Measurements from ENCODE around the gene TNP1. TPM values are rescaled to one million over a fixed set of nuclear protein-coding genes. Genes with fewer than 3 reads are reported as not detected.

TNP1 gene
- total and polyA plus RNA-seq, 4 experiments from 2014 or later, result not detected

- Mint-ChIP-seq H3K9me3 (peaks cover 0 to 1% (median 0%) of the 10 kb centered on the region in 8 donors), H3K27me3 (peaks cover 0 to 4% of the 10 kb centered on the region in 2 donors), H3K36me3 (no peaks in the 10 kb centered on the region), H3K27ac (no peak overlapping the region), H3K4me1 (peaks cover 0 to 3% (median 0%) of the 10 kb centered on the region in 4 donors), H3K4me3 (no peak overlapping the region)
- Histone ChIP-seq H3K27me3 (ENCODE audit: insufficient read depth, low read length) (no peaks in the 10 kb centered on the region), H3K36me3 (ENCODE audit: insufficient read depth, low read length) (no peaks in the 10 kb centered on the region), H3K4me1 (ENCODE audit: insufficient read depth, low read length) (no peaks in the 10 kb centered on the region), H3K27ac (ENCODE audit: low read depth, low read length) (no peak overlapping the region), H3K4me3 (ENCODE audit: low read length in 2 of 2) (no peak overlapping the region), H3K9me3 (ENCODE audit: control insufficient read depth in 1 of 2, low read length in 2 of 2) (no peaks in the 10 kb centered on the region)
- ChIA-PET CTCF (ENCODE audit: partially characterized antibody) (no interaction called here), POLR2A (ENCODE audit: partially characterized antibody) (no interaction called here)
- intact Hi-C loops (cut with micrococcal nuclease), result no loop called here
- no peak for DNase-seq
Measured at GRCh38 chr2:216865658-216866057, 5.8 kb upstream of the TNP1 start.

- Histone ChIP-seq H3K27ac (ENCODE audit: low read depth, low read length) (no peak overlapping the region), H3K36me3 (ENCODE audit: insufficient read depth, low read length) (no peaks in the 10 kb centered on the region), H3K4me1 (ENCODE audit: insufficient read depth, low read length) (no peaks in the 10 kb centered on the region), H3K27me3 (ENCODE audit: insufficient read depth, low read length) (no peaks in the 10 kb centered on the region), H3K9me3 (ENCODE audit: control insufficient read depth in 1 of 2, low read length in 2 of 2) (no peaks in the 10 kb centered on the region), H3K4me3 (ENCODE audit: low read length in 2 of 2) (no peak overlapping the region)
- peaks cover 0 to 1% (median 0%) of the 10 kb centered on the region in 8 donors for H3K9me3 Mint-ChIP-seq
- CTCF ChIA-PET (ENCODE audit: partially characterized antibody), result no interaction called here
- intact Hi-C loops (cut with micrococcal nuclease), result no loop called here
- H3K4me3 Mint-ChIP-seq, result no peak overlapping the region
- no peak overlapping the region for H3K27ac Mint-ChIP-seq
- peaks cover 0 to 4% of the 10 kb centered on the region in 2 donors for H3K27me3 Mint-ChIP-seq
- no peaks in the 10 kb centered on the region for H3K36me3 Mint-ChIP-seq
- POLR2A ChIA-PET (ENCODE audit: partially characterized antibody), result no interaction called here
- no peak for DNase-seq
- H3K4me1 Mint-ChIP-seq, result peaks cover 0 to 3% (median 0%) of the 10 kb centered on the region in 4 donors
Measured at GRCh38 chr2:216863946-216864345, 4.1 kb upstream of the TNP1 start.

- no peak overlapping the region for H3K4me3 ChIP-seq (ENCODE audit: low read length in 2 of 2)
- no peak overlapping the region for H3K4me3 Mint-ChIP-seq
- POLR2A ChIA-PET (ENCODE audit: partially characterized antibody), result no interaction called here
- H3K9me3 Mint-ChIP-seq, result peaks cover 0 to 1% (median 0%) of the 10 kb centered on the region in 8 donors
- H3K27me3 Mint-ChIP-seq, result peaks cover 0 to 4% of the 10 kb centered on the region in 2 donors
- H3K9me3 ChIP-seq (ENCODE audit: control insufficient read depth in 1 of 2, low read length in 2 of 2), result no peaks in the 10 kb centered on the region
- no peak overlapping the region for H3K27ac Mint-ChIP-seq
- H3K27me3 ChIP-seq (ENCODE audit: insufficient read depth, low read length), result no peaks in the 10 kb centered on the region
- no peaks in the 10 kb centered on the region for H3K4me1 ChIP-seq (ENCODE audit: insufficient read depth, low read length)
- DNase-seq, result no peak
- no peak overlapping the region for H3K27ac ChIP-seq (ENCODE audit: low read depth, low read length)
- CTCF ChIA-PET (ENCODE audit: partially characterized antibody), result no interaction called here
- H3K4me1 Mint-ChIP-seq, result peaks cover 0 to 3% (median 0%) of the 10 kb centered on the region in 4 donors
- no peaks in the 10 kb centered on the region for H3K36me3 Mint-ChIP-seq
- no peaks in the 10 kb centered on the region for H3K36me3 ChIP-seq (ENCODE audit: insufficient read depth, low read length)
- intact Hi-C loops (cut with micrococcal nuclease), result no loop called here
Measured at GRCh38 chr2:216862628-216863398, 2.9 kb upstream of the TNP1 start.

- intact Hi-C loops (cut with micrococcal nuclease), result no loop called here
- Mint-ChIP-seq H3K27ac (no peak overlapping the region), H3K4me1 (no peaks in the 10 kb centered on the region), H3K9me3 (peaks cover 0 to 1% (median 0%) of the 10 kb centered on the region in 8 donors), H3K36me3 (no peaks in the 10 kb centered on the region), H3K27me3 (peaks cover 2 to 3% of the 10 kb centered on the region in 2 donors), H3K4me3 (no peak overlapping the region)
- ChIA-PET POLR2A (ENCODE audit: partially characterized antibody) (no interaction called here), CTCF (ENCODE audit: partially characterized antibody) (no interaction called here)
- no peaks in the 10 kb centered on the region for H3K9me3 ChIP-seq (ENCODE audit: control insufficient read depth in 1 of 2, low read length in 2 of 2)
- no peak overlapping the region for H3K4me3 ChIP-seq (ENCODE audit: low read length in 2 of 2)
- no peaks in the 10 kb centered on the region for H3K27me3 ChIP-seq (ENCODE audit: insufficient read depth, low read length)
- H3K4me1 ChIP-seq (ENCODE audit: insufficient read depth, low read length), result no peaks in the 10 kb centered on the region
- DNase-seq, result no peak
- no peak overlapping the region for H3K27ac ChIP-seq (ENCODE audit: low read depth, low read length)
- H3K36me3 ChIP-seq (ENCODE audit: insufficient read depth, low read length), result no peaks in the 10 kb centered on the region
Measured at GRCh38 chr2:216860426-216861137, 718 bp upstream of the TNP1 start.

GRCh38 chr2:216858312-216858711 lies 1.6 kb downstream of the TNP1 start:
- Histone ChIP-seq H3K36me3 (ENCODE audit: insufficient read depth, low read length) (no peaks in the 10 kb centered on the region), H3K27me3 (ENCODE audit: insufficient read depth, low read length) (no peaks in the 10 kb centered on the region), H3K4me3 (ENCODE audit: low read length in 2 of 2) (no peak overlapping the region), H3K27ac (ENCODE audit: low read depth, low read length) (no peak overlapping the region), H3K4me1 (ENCODE audit: insufficient read depth, low read length) (no peaks in the 10 kb centered on the region), H3K9me3 (ENCODE audit: control insufficient read depth in 1 of 2, low read length in 2 of 2) (no peaks in the 10 kb centered on the region)
- CTCF ChIA-PET (ENCODE audit: partially characterized antibody), result interaction anchor here (0.8 kb wide), 1 partner anchor 14 kb away, joined by 3 read pairs; no protein-coding TSS in a partner anchor
- H3K27ac Mint-ChIP-seq, result no peak overlapping the region
- H3K36me3 Mint-ChIP-seq, result no peaks in the 10 kb centered on the region
- no peaks in the 10 kb centered on the region for H3K4me1 Mint-ChIP-seq
- H3K9me3 Mint-ChIP-seq, result peaks cover 0 to 1% (median 0%) of the 10 kb centered on the region in 8 donors
- H3K4me3 Mint-ChIP-seq, result no peak overlapping the region
- peaks cover 3 to 6% of the 10 kb centered on the region in 2 donors for H3K27me3 Mint-ChIP-seq
- DNase-seq, result no peak
- POLR2A ChIA-PET (ENCODE audit: partially characterized antibody), result no interaction called here
- intact Hi-C loops (cut with micrococcal nuclease), result no loop called here

GRCh38 chr2:216857131-216857550 lies 2.7 kb downstream of the TNP1 start:
- H3K4me3 Mint-ChIP-seq, result no peak overlapping the region
- peaks cover 0 to 2% (median 0%) of the 10 kb centered on the region in 8 donors for H3K9me3 Mint-ChIP-seq
- DNase-seq, result no peak
- no peaks in the 10 kb centered on the region for H3K27me3 ChIP-seq (ENCODE audit: insufficient read depth, low read length)
- H3K36me3 Mint-ChIP-seq, result no peaks in the 10 kb centered on the region
- peaks cover 3 to 6% of the 10 kb centered on the region in 2 donors for H3K27me3 Mint-ChIP-seq
- no peak overlapping the region for H3K27ac Mint-ChIP-seq
- H3K4me1 ChIP-seq (ENCODE audit: insufficient read depth, low read length), result no peaks in the 10 kb centered on the region
- ChIA-PET CTCF (ENCODE audit: partially characterized antibody) (no interaction called here), POLR2A (ENCODE audit: partially characterized antibody) (no interaction called here)
- H3K36me3 ChIP-seq (ENCODE audit: insufficient read depth, low read length), result no peaks in the 10 kb centered on the region
- no peak overlapping the region for H3K27ac ChIP-seq (ENCODE audit: low read depth, low read length)
- no peak overlapping the region for H3K4me3 ChIP-seq (ENCODE audit: low read length in 2 of 2)
- intact Hi-C loops (cut with micrococcal nuclease), result no loop called here
- H3K4me1 Mint-ChIP-seq, result no peaks in the 10 kb centered on the region
- no peaks in the 10 kb centered on the region for H3K9me3 ChIP-seq (ENCODE audit: control insufficient read depth in 1 of 2, low read length in 2 of 2)

- ChIA-PET CTCF (ENCODE audit: partially characterized antibody) (no interaction called here), POLR2A (ENCODE audit: partially characterized antibody) (no interaction called here)
- intact Hi-C loops (cut with micrococcal nuclease), result no loop called here
- Mint-ChIP-seq H3K4me1 (no peaks in the 10 kb centered on the region), H3K27ac (no peak overlapping the region), H3K9me3 (peaks cover 0 to 2% (median 0%) of the 10 kb centered on the region in 8 donors), H3K4me3 (no peak overlapping the region), H3K27me3 (peaks cover 1 to 6% of the 10 kb centered on the region in 2 donors), H3K36me3 (no peaks in the 10 kb centered on the region)
- no peaks in the 10 kb centered on the region for H3K4me1 ChIP-seq (ENCODE audit: insufficient read depth, low read length)
- H3K9me3 ChIP-seq (ENCODE audit: control insufficient read depth in 1 of 2, low read length in 2 of 2), result no peaks in the 10 kb centered on the region
- no peak overlapping the region for H3K4me3 ChIP-seq (ENCODE audit: low read length in 2 of 2)
- H3K27ac ChIP-seq (ENCODE audit: low read depth, low read length), result no peak overlapping the region
- no peak for DNase-seq
- no peaks in the 10 kb centered on the region for H3K27me3 ChIP-seq (ENCODE audit: insufficient read depth, low read length)
- H3K36me3 ChIP-seq (ENCODE audit: insufficient read depth, low read length), result no peaks in the 10 kb centered on the region
Measured at GRCh38 chr2:216856406-216857065, 3.3 kb downstream of the TNP1 start.

Measured in CD4-positive, alpha-beta memory T cell (primary cell).